A549 treated with RU486 at 1 μM for 4 hours (cell line): ENCODE data around the gene PANK1. TPM values are rescaled to one million over a fixed set of nuclear protein-coding genes. Genes with fewer than 3 reads are reported as not detected.

Source experiments
- total RNA-seq: library from RNA; stranded (reverse); fragments of 200-300 nt; extraction: Qiagen RNA extraction; gene quantifications from 5 replicates; pipeline ENCODE4 v1.2.3, GENCODE V29; 2022; ENCODE audit warnings: low read depth

Gene PANK1
- total RNA-seq: 6.0 to 7.4 TPM (median 6.4 TPM) in 5 replicates

DNA sequence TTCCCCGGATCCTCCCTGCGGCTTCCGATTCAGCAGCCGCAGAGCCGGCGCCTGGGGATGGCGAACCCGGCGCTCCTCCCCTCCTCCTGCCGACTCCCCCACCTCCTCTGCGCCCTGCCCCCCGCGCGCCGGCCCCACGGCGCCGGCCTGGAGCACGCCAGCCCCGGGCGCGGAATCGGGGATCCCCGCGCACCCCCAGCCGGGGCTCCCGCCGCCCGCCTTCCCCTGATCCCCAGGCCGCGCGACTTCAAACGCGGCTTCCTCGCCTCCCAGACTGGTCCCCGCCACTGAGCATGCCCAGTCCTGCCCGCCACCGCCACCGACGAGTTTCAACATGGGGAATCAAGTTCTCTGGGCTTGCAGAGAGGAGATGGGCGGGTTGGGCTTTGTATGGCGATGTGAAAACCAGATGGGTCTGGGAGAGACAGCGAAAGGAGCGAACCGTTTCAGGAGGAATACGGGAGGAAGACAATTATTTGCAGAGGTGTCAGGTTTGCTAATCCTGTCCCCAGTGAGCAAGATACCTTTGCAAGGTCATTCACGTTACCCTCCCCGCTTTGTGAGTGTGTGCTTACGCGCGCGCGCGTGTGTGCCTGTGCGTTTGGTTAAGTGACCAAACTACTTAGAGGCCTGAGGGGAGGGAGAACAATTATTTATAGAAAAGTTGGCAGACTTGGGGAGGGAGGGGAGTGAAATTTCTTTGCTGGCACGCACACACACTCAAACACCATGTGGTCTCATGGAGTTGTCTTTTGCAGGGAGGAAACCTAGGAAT, at the start of gene PANK1:
Gene PANK1 (minus strand): TSS at position 276 of the 775 bp plus-strand sequence. CDS start 351 bp downstream, outside the sequence.

DNA sequence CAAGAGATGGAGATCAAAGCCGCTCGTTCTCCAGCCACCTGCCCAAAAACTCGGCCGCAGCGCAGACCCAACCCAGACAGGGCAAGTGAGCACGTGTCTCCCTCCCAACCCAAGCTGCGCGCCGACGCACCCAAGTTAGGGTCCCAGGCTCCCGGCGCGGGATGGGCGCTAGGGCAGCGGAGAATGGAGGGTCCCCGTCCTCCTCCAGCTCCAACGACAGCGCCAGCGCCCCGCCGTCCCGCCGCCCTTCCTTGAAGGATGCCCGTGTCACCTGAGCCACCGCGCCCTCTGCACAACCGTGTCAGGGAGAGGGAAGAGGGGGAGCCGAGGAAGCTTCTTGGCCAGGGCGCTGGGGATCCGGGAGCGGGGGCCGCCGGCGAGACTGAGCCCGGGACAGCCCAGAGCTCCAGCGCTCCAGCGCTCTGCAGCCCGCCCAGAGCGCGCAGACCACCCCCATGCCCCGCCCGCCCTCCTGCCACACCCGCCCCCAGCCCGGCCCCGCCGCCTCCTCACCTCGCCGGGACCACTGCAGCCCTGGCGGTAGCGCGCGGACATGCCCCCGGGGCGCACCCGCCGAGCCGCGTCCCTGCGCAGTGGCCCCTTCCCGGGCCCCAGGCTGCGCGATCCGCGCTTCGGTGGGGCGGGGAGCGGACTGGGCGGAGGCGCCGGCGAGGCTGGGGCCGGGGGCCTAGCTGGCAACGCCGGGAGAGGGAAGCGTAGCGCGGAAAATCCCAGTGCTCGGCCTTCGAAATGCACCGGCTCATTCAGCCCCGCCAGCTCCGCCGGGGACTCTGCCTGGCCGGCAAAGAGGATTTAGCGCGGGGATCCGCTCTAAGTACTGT, 109.7 kb downstream of the PANK1 start, which contains the start of gene SLC16A12:
Gene SLC16A12 (minus strand): TSS at position 424 of the 842 bp plus-strand sequence. CDS start 73,016 bp downstream, outside the sequence.

Other genes with a start within 250 kb of the PANK1 start
- 6.0 to 11.3 TPM (median 8.4 TPM) in 5 replicates for gene IFIT5, start 230.7 kb downstream of the PANK1 start, total RNA-seq
- 0.05 TPM in 1 of 5 replicates, not detected in the others for gene SLC16A12, start 109.6 kb downstream of the PANK1 start, total RNA-seq
- 6.2 to 17.5 TPM (median 16.1 TPM) in 5 replicates for gene KIF20B, start 56.3 kb upstream of the PANK1 start, total RNA-seq